Activated T-cell treated with anti-CD3 and anti-CD28 coated beads, Interleukin-2, amount 50 U/mL, for 48 hours (primary cell): ENCODE results near the gene SMIM3.
"Not testable (repeated sequence)": the region's sequence is repeated elsewhere in the genome, so short reads cannot be mapped to it uniquely, and the experiment has no call there.

Experiments
- DNase-seq, 2 experiments: peaks; one replicate each; pipeline ENCODE4 v3.0.0-alpha.2; 2020

Gene SMIM3

GRCh38 chr5:150801117-150801927 lies 22.8 kb downstream of the SMIM3 start:
- DNase-seq, result no peak

GRCh38 chr5:150804388-150804787 lies 25.8 kb downstream of the SMIM3 start:
- DNase-seq, result no peak

DNA sequence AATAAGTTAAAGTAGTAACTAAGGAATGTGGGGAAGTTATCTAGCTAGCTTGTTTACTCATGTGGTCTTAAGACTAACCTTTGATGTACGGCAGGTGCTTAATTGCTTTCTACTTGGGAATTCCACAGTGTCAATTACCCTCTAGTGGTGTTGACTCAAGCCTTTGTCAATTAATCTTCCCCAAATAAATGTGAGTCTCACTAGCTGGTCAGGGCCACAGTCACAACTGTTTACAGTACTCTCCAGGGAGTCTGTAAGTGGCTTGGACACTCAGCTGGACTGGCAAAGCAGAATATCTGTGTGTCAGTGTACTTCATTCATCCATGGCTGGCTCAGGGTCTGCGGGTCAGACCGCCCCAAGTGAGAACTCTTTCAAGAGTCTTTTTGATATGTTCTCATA lies 30.8 kb downstream of the SMIM3 start:
- DNase-seq, result no peak

GRCh38 chr5:150815010-150815409 lies 36.5 kb downstream of the SMIM3 start:
- no peak for DNase-seq

DNA sequence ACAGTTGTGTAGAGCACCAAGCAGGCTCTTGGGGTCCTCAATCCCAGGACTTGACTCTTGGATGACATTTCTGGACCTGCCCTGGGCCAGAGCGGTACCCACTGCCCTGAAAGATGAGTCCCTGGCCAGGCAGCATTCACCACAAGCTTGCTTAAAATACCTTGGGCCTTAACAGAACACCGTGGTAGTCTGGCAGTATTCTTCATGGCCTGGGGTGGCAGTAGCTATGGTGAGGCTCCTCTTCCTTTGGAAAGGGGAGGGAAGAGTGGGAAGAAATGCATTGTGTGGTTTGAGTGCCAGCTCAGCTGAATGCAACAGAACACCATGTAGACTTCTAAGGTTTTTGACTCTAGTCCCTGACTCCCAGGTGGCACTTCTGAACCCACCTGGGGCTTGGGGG lies 38.4 kb downstream of the SMIM3 start:
- no peak for DNase-seq

- DNase-seq, result no peak
Measured at GRCh38 chr5:150829744-150830143, 51.2 kb downstream of the SMIM3 start.

DNA sequence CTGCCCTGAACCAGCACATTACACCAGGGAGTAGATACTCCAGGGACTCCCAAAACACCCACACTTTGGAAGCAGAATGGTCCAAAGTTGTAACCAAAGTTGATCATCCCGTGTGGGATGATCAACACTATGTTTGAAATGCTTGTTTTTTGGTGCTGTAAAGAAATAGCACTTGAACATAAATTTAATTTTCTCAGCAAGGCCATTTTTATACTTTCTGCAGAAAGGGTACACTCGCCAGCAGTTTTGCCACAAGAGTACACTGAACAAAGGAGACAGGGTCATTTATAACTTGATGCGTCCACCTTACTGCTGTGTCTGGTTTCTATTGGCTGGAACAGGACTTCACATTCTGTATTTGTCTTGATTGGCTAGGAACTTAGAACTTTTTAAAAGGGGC lies 53.3 kb downstream of the SMIM3 start:
- DNase-seq, result not testable (repeated sequence)

DNA sequence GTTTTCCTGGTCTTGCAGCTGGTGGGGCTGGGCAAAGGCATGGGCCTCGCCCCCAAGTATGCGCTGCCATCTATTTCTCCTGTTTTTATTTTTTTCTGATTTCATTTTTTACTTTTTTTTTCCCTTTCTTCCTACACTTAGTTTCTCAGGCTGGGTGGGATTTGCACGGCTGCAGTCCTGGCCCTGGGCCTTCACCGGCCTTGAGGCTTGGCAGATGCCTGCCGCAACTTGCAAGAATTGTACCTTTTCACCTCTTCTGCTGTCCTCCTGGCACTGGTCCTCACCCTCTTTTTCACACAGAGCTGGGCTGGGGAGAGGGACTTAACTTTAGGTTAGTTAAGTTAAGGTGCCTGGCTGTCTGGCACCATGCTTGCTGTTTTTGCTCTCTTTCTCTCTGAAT lies 57.5 kb downstream of the SMIM3 start:
- DNase-seq, result no peak

DNA sequence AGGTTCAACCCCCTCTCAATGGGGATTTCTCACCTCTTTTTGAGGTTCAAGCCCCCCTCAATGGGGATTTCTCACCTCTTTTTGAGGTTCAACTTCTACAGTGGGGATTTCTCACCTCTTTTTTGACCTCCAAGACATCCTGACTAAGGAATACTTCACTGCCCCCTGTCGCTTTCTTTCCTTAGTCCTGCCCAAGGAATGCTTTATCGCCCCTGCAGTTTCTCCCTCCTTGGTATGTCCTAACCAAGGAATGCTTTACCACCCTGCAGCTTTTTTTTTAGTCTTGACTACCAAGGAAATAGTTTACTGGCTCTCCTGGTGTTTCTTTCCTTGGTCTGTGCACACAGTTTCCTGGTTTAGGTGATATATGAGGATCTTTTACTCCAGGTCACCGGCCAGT lies 58.1 kb downstream of the SMIM3 start:
- DNase-seq, result no peak

DNA sequence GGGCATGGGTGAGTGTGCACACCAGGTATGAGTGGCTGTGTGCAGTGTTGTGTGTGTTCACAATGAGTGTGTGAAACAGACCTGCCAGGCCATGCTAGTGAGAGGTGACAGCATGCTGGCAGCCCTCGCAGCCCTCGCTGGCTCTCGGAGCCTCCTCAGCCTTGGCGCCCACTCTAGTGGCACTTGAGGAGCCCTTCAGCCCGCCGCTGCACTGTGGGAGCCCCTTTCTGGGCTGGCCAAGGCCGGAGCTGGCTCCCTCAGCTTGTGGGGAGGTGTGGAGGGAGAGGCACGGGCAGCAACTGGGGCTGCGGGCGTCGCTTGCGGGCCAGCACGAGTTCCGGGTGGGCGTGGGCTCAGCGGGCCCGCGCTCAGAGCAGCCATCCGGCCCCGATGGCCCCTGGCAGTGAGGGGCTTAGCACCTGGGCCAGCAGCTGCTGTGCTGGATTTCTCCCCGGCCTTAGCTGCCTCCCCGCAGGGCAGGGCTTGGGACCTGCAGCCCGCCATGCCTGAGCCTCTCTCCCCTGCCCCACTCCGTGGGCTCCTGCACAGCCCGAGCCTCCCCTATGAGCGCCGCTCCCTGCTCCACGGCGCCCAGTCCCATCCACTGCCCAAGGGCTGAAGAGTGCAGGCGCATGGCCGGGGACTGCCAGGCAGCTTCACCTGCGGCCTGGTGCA lies 66.8 kb downstream of the SMIM3 start:
- not testable (repeated sequence) for DNase-seq

GRCh38 chr5:150846308-150846653 lies 67.7 kb downstream of the SMIM3 start, which contains the start of gene IRGM:
Gene IRGM (plus strand): TSS chr5:150846521. CDS start chr5:150848124, 1,603 bp downstream.
- not testable (repeated sequence) for DNase-seq
